Omental fat pad (tissue), 4 donors: ENCODE data around the gene OR4D5. TPM values are rescaled to one million over a fixed set of nuclear protein-coding genes. Genes with fewer than 3 reads are reported as not detected.

Experiments
- ATAC-seq: fragments of 150-250 bp; one replicate; pipeline ENCODE4 v1.9.1; 2016; ENCODE audit warnings: mild to moderate bottlenecking, moderate library complexity; ENCODE audit not compliant: low FRiP score
- DNase-seq: peaks from one replicate; pipeline ENCODE4 v3.0.0-alpha.2; 2019; ENCODE audit warnings: low spot score
- total RNA-seq, 4 donors: library from RNA; depleted of rRNA; stranded (reverse); fragments of >200 nt; gene quantifications; one replicate each; pipeline ENCODE4 v1.1.0, GENCODE V29; 2016
- TF ChIP-seq, protein P1 (sequence below), 3 donors: fragments of 450-650 bp; IDR thresholded peaks; one replicate each; pipeline ENCODE4 v1.5.1; 2016 to 2017; ENCODE audit warnings: antibody characterized with exemption in 3 of 3, mild to moderate bottlenecking in 3 of 3, moderate library complexity in 2 of 3

The OR4D5 gene
- total RNA-seq, 4 donors from 2014 or later: not detected

DNA sequence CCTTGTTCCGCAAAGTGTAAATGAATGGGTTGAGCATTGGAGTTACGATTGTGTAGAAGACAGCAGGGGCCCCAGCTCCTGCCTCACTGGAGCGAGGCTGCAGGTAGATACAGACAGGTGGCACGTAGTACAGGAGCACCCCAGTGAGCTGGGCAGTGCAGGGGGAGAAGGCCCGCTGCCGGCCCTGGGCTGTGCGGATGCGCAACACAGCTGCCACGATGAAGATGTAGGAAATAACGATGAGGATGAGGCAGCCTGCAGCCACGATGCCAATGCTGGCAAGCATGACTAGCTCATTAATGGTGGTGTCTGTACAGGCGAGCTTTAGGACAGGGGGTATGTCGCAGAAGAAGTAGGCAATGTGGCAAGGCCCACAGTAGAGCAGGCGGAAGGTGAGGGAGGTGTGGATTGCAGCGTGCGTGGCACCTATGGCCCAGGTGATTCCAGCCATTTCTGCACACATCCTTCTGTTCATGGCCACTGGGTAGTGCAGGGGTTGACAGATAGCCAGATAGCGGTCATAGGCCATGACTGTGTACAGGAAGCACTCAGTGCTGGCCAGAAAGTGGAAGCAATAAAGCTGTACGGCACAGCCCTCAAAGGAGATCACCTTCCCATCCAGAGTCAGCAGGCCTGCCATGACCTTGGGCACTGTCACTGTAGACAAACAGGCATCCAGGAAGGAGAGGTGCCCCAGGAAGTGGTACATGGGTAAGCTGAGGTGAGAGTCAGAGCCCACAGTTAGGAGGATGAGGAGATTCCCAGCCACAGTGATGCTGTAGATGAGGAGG lies 37.5 kb downstream of the OR4D5 start:
- ATAC-seq: no peak

DNA sequence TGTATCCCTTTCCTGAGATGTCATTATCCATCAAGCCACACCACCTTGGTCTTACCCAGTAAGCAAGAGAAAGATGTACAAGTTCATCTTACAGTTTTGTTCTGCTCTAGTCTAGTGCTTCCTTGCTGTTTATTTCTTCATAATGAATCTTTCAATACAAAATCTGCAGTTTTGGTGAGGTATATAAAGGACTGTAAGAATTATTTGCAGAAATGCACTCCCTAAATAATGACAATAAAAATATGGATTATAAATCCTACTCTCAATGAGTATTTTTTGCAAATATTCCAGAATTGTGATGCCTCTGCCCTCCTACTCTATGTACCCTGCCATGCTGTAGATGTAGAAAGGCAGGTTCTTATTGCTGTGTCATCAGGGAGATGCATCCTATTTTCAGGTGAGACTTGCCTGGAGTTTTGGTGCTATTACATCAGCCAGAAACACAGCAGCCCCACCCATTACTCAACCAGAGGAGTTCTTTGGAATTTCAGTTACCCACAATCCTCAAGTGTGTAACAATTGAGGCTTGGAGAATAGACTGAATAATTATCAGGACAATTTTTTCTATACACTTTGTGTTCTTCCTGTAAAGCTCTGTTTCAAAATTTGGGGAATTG lies 38.4 kb downstream of the OR4D5 start, which contains the start of gene OR10S1:
TSS of gene OR10S1 (minus strand) at position 51 of the 617 bp plus-strand sequence. CDS start 117 bp downstream, outside the sequence.
- DNase-seq: no peak
- TF ChIP-seq, protein P1, sequence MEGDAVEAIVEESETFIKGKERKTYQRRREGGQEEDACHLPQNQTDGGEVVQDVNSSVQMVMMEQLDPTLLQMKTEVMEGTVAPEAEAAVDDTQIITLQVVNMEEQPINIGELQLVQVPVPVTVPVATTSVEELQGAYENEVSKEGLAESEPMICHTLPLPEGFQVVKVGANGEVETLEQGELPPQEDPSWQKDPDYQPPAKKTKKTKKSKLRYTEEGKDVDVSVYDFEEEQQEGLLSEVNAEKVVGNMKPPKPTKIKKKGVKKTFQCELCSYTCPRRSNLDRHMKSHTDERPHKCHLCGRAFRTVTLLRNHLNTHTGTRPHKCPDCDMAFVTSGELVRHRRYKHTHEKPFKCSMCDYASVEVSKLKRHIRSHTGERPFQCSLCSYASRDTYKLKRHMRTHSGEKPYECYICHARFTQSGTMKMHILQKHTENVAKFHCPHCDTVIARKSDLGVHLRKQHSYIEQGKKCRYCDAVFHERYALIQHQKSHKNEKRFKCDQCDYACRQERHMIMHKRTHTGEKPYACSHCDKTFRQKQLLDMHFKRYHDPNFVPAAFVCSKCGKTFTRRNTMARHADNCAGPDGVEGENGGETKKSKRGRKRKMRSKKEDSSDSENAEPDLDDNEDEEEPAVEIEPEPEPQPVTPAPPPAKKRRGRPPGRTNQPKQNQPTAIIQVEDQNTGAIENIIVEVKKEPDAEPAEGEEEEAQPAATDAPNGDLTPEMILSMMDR (IDR thresholded peaks at IDR 0.05): no peak
- no peak for ATAC-seq

More for the DNA sequence above, 37.5 kb downstream of the OR4D5 start:
- no peak for DNase-seq
- TF ChIP-seq, protein P1 (IDR thresholded peaks at IDR 0.05): no peak

DNA sequence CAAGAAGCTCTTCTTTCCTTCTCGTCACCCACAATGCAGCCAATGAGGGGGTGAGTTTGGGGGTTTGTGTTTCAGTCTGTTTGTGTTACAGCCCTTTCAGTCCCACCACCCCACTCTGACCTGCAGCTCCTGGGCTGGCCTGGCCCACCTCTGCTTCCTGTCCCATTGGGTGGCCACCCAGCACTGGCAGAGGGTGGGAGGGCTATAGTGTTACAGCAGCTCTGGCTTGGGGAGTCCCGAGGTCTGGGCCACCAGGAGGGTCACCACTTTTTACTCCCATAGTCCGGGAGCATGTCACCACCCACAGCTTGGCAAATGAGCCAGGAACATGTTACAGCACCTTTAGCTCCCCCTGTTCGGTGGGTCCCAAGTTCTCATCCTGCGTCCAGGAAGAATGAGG lies 39.9 kb downstream of the OR4D5 start:
- ATAC-seq: no peak
- TF ChIP-seq, protein P1 (IDR thresholded peaks at IDR 0.05): no peak
- DNase-seq: no peak

Other genes starting within 250 kb of the OR4D5 start
- 10 to 100 TPM in 1 of 4 donors, 1 to 10 TPM in 3; 4.1 to 12.6 (median 7.9) TPM for gene ZNF202, start 198.0 kb upstream of the OR4D5 start, total RNA-seq
- gene OR6X1, start 185.1 kb upstream of the OR4D5 start, total RNA-seq: not detected
- not detected for gene OR6M1, start 133.3 kb upstream of the OR4D5 start, total RNA-seq
- not detected for gene TMEM225, start 53.9 kb upstream of the OR4D5 start, total RNA-seq
- gene OR8D4, start 37.5 kb upstream of the OR4D5 start, total RNA-seq: not detected
- gene OR6T1, start 4.2 kb downstream of the OR4D5 start, total RNA-seq: not detected
- not detected for gene OR10S1, start 38.2 kb downstream of the OR4D5 start, total RNA-seq
- gene OR10G6, start 55.5 kb downstream of the OR4D5 start, total RNA-seq: not detected
- gene OR10G4, start 73.4 kb downstream of the OR4D5 start, total RNA-seq: not detected
- gene OR10G9, start 83.4 kb downstream of the OR4D5 start, total RNA-seq: not detected
- gene OR10G8, start 87.2 kb downstream of the OR4D5 start, total RNA-seq: not detected
- gene OR10G7, start 101.7 kb downstream of the OR4D5 start, total RNA-seq: not detected
- 10 to 100 TPM in 3 of 4 donors, 1 to 10 TPM in 1; 9.7 to 19.5 (median 15.0) TPM for gene VWA5A, start 175.8 kb downstream of the OR4D5 start, total RNA-seq
- gene OR10D3, start 243.7 kb downstream of the OR4D5 start, total RNA-seq: not detected